Loucy (cell line): ENCODE measurements around the gene ATP8B3.

ENCODE experiments used
- EZH2phosphoT487 ChIP-seq: fragments of 200-600 bp; IDR thresholded peaks from 2 replicates; pipeline ENCODE4 v1.6.1; 2018; ENCODE audit warnings: antibody characterized with exemption, mild to moderate bottlenecking, moderate library complexity, borderline replicate concordance
- TF ChIP-seq, protein P1 (sequence below): fragments of 200-600 bp; sonication (generic); conservative IDR thresholded peaks from 2 replicates; pipeline ENCODE4 v1.5.1; 2014; ENCODE audit warnings: mild to moderate bottlenecking, antibody characterized with exemption, low read length

DNA sequence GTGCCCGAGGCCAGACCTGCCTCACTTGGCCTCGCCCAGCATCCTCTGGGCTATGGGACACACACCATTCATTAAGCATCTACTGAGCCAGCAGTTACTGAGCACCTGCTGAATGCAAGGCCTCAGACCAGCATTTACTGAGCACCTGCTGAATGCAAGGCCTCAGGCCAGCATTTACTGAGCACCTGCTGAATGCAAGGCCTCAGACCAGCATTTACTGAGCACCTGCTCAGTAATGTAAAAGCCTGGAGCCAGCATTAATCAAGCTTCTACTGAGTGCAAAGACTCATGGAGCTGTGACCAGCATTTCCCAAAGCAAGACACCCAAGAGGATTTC, 3.7 kb downstream of the ATP8B3 start:
- TF ChIP-seq, protein P1, sequence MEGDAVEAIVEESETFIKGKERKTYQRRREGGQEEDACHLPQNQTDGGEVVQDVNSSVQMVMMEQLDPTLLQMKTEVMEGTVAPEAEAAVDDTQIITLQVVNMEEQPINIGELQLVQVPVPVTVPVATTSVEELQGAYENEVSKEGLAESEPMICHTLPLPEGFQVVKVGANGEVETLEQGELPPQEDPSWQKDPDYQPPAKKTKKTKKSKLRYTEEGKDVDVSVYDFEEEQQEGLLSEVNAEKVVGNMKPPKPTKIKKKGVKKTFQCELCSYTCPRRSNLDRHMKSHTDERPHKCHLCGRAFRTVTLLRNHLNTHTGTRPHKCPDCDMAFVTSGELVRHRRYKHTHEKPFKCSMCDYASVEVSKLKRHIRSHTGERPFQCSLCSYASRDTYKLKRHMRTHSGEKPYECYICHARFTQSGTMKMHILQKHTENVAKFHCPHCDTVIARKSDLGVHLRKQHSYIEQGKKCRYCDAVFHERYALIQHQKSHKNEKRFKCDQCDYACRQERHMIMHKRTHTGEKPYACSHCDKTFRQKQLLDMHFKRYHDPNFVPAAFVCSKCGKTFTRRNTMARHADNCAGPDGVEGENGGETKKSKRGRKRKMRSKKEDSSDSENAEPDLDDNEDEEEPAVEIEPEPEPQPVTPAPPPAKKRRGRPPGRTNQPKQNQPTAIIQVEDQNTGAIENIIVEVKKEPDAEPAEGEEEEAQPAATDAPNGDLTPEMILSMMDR, result no peak
- no peak for TF ChIP-seq EZH2phosphoT487
